DOHH2 (cell line): ENCODE results near the gene NDUFA8.

Source experiments
- CTCF ChIP-seq: fragments of 200-600 bp; sonication (generic); IDR thresholded peaks from one replicate; pipeline ENCODE4 v1.5.1; 2014; ENCODE audit warnings: antibody characterized with exemption, mild to moderate bottlenecking, low read depth, low read length; ENCODE audit not compliant: poor library complexity, severe bottlenecking
- EZH2phosphoT487 ChIP-seq: fragments of 200-600 bp; sonication (generic); IDR thresholded peaks from 2 replicates; pipeline ENCODE4 v1.6.1; 2017; ENCODE audit warnings: borderline replicate concordance, mild to moderate bottlenecking, antibody characterized with exemption, low read length, moderate library complexity, mixed read lengths

- TF ChIP-seq CTCF (no peak), EZH2phosphoT487 (no peak)
Measured at GRCh38 chr9:122111413-122112085, 48.0 kb downstream of the NDUFA8 start.
